OCI-LY3 (cell line): ENCODE results near the gene PRKCE.

ENCODE experiments used
- H2AFZ ChIP-seq: fragments of 200-600, 300-600 bp; shearing (Covaris generic); 2 replicates; pipeline ENCODE4 v1.6.0; 2014; ENCODE audit warnings: antibody characterized with exemption, low read depth, low read length
- H3K27ac ChIP-seq: fragments of 200-600, 300-600 bp; sonication (generic); 2 replicates; pipeline ENCODE4 v1.5.1; 2014; ENCODE audit warnings: mild to moderate bottlenecking, low read length, moderate library complexity, mixed read lengths
- H3K27me3 ChIP-seq: fragments of 200-600, 300-600 bp; sonication (generic); 2 replicates; pipeline ENCODE4 v1.6.1; 2014; ENCODE audit warnings: low read depth, low read length, mixed read lengths
- H3K36me3 ChIP-seq: fragments of 200-600, 300-600 bp; sonication (generic); replicated peaks from 2 replicates; pipeline ENCODE3; 2014; ENCODE audit warnings: low read depth, low read length, mixed read lengths
- H3K4me1 ChIP-seq: fragments of 300-600, 200-600 bp; sonication (generic); 2 replicates; pipeline ENCODE4 v1.6.1; 2014; ENCODE audit warnings: low read length, mixed read lengths
- H3K4me2 ChIP-seq: fragments of 200-600, 300-600 bp; sonication (generic); 2 replicates; pipeline ENCODE4 v1.6.1; 2014; ENCODE audit warnings: low read length, mixed read lengths
- H3K4me3 ChIP-seq: fragments of 300-600, 200-600 bp; sonication (generic); 2 replicates; pipeline ENCODE4 v1.5.1; 2014; ENCODE audit warnings: antibody characterized with exemption, mild to moderate bottlenecking, low read length, moderate library complexity
- H3K79me2 ChIP-seq: fragments of 300-600, 200-600 bp; shearing (Covaris generic); 2 replicates; pipeline ENCODE4 v1.6.1; 2014; ENCODE audit warnings: mild to moderate bottlenecking, low read length, mixed read lengths
- H3K9ac ChIP-seq: fragments of 300-600, 200-600 bp; shearing (Covaris generic); 2 replicates; pipeline ENCODE4 v1.6.0; 2014; ENCODE audit warnings: mild to moderate bottlenecking, low read length, moderate library complexity
- H3K9me3 ChIP-seq: fragments of 200-600, 300-600 bp; shearing (Covaris generic); 2 replicates; pipeline ENCODE4 v1.6.1; 2014; ENCODE audit warnings: low read length, mixed read lengths; ENCODE audit not compliant: insufficient read depth
- H4K20me1 ChIP-seq: fragments of 200-600, 300-600 bp; sonication (generic); 2 replicates; pipeline ENCODE4 v1.6.1; 2016; ENCODE audit warnings: low read length, mixed read lengths; ENCODE audit not compliant: insufficient read depth
- EZH2phosphoT487 ChIP-seq: fragments of 200-600 bp; shearing (Covaris generic); IDR thresholded peaks from 2 replicates; pipeline ENCODE4 v1.6.1; 2018; ENCODE audit warnings: antibody characterized with exemption, mixed run types, low read depth
- TF ChIP-seq, protein P1 (sequence below): fragments of 200-600, 300-600 bp; sonication (generic); IDR thresholded peaks from 2 replicates; pipeline ENCODE4 v1.5.1; 2014; ENCODE audit warnings: antibody characterized with exemption, low read length, low read depth

Gene PRKCE

DNA sequence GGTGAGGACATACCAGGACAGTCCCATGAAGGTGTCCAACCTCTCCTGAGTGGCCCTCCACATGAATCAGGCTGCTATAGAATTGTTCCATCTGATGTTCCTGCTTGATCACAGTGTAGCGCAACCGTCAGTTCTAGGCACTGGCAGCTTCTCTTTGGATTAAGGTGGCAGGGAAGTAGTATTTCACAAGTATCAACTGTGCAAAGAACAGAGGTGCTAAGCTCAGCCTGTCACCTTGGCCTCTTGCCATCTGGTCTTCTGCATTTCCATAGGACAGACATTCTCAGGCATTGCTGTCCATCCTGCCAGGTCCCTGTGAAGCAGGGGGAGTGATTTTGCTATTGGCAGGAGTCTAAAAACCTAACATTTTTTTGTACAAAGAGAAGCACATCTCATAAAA lies 463.5 kb downstream of the PRKCE start:
- H4K20me1 ChIP-seq, result no peaks in the 10 kb centered on the region
- H3K4me1 ChIP-seq, result no peaks in the 10 kb centered on the region
- no peak overlapping the region for H3K4me2 ChIP-seq
- H3K36me3 ChIP-seq, result no peaks in the 10 kb centered on the region
- no peaks in the 10 kb centered on the region for H3K79me2 ChIP-seq
- H2AFZ ChIP-seq, result no peak overlapping the region
- H3K27ac ChIP-seq, result no peak overlapping the region
- no peaks in the 10 kb centered on the region for H3K9me3 ChIP-seq
- H3K27me3 ChIP-seq, result peaks cover 35% of the 10 kb centered on the region
- no peak overlapping the region for H3K9ac ChIP-seq
- no peak overlapping the region for H3K4me3 ChIP-seq
- TF ChIP-seq, protein P1, sequence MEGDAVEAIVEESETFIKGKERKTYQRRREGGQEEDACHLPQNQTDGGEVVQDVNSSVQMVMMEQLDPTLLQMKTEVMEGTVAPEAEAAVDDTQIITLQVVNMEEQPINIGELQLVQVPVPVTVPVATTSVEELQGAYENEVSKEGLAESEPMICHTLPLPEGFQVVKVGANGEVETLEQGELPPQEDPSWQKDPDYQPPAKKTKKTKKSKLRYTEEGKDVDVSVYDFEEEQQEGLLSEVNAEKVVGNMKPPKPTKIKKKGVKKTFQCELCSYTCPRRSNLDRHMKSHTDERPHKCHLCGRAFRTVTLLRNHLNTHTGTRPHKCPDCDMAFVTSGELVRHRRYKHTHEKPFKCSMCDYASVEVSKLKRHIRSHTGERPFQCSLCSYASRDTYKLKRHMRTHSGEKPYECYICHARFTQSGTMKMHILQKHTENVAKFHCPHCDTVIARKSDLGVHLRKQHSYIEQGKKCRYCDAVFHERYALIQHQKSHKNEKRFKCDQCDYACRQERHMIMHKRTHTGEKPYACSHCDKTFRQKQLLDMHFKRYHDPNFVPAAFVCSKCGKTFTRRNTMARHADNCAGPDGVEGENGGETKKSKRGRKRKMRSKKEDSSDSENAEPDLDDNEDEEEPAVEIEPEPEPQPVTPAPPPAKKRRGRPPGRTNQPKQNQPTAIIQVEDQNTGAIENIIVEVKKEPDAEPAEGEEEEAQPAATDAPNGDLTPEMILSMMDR, result no peak
- no peak for TF ChIP-seq EZH2phosphoT487

- H3K9ac ChIP-seq, result no peak overlapping the region
- H3K4me2 ChIP-seq, result no peak overlapping the region
- no peak overlapping the region for H3K27ac ChIP-seq
Observed at GRCh38 chr2:46116150-46116549, 464.7 kb downstream of the PRKCE start.

GRCh38 chr2:46116553-46116991 lies 465.1 kb downstream of the PRKCE start:
- Histone ChIP-seq H4K20me1 (no peaks in the 10 kb centered on the region), H3K9me3 (no peaks in the 10 kb centered on the region), H3K4me2 (no peak overlapping the region), H3K27me3 (peaks cover 36% of the 10 kb centered on the region), H3K79me2 (no peaks in the 10 kb centered on the region), H2AFZ (no peak overlapping the region), H3K36me3 (no peaks in the 10 kb centered on the region), H3K4me3 (no peak overlapping the region), H3K27ac (no peak overlapping the region), H3K4me1 (no peaks in the 10 kb centered on the region), H3K9ac (no peak overlapping the region)
- TF ChIP-seq, protein P1, result no peak
- no peak for TF ChIP-seq EZH2phosphoT487

More at GRCh38 chr2:46116150-46116549, 464.7 kb downstream of the PRKCE start:
- H3K4me1 ChIP-seq, result no peaks in the 10 kb centered on the region
- peaks cover 40% of the 10 kb centered on the region for H3K27me3 ChIP-seq
- no peak overlapping the region for H3K4me3 ChIP-seq
- H3K79me2 ChIP-seq, result no peaks in the 10 kb centered on the region
- H4K20me1 ChIP-seq, result no peaks in the 10 kb centered on the region
- no peaks in the 10 kb centered on the region for H3K36me3 ChIP-seq
- no peak overlapping the region for H2AFZ ChIP-seq
- TF ChIP-seq, protein P1, result no peak
- TF ChIP-seq EZH2phosphoT487, result no peak
- no peaks in the 10 kb centered on the region for H3K9me3 ChIP-seq

GRCh38 chr2:46117379-46117778 lies 465.9 kb downstream of the PRKCE start:
- TF ChIP-seq, protein P1, result no peak
- no peak for TF ChIP-seq EZH2phosphoT487
- Histone ChIP-seq H3K9me3 (no peaks in the 10 kb centered on the region), H3K4me3 (no peak overlapping the region), H2AFZ (no peak overlapping the region), H3K36me3 (no peaks in the 10 kb centered on the region), H4K20me1 (no peaks in the 10 kb centered on the region), H3K79me2 (no peaks in the 10 kb centered on the region), H3K27me3 (peaks cover 30% of the 10 kb centered on the region), H3K4me2 (no peak overlapping the region), H3K9ac (no peak overlapping the region), H3K27ac (no peak overlapping the region), H3K4me1 (no peaks in the 10 kb centered on the region)
